HepG2 (cell line): ENCODE measurements around the gene RNMT.

ENCODE experiments used
- NFIC ChIP-seq: IDR thresholded peaks from 2 replicates; pipeline ENCODE4 v1.6.1; 2012; ENCODE audit warnings: mild to moderate bottlenecking, low read length, inconsistent platforms
- NR2F6 ChIP-seq, 2 experiments: IDR thresholded peaks; 2 replicates each; pipeline ENCODE4 v1.6.1; 2016; ENCODE audit warnings: antibody characterized with exemption in 1 of 2, mild to moderate bottlenecking in 1 of 2
- RAD51 ChIP-seq: fragments of 450-650 bp; IDR thresholded peaks from 2 replicates; pipeline ENCODE4 v1.6.1; 2016; ENCODE audit warnings: borderline replicate concordance
- STAT5B ChIP-seq: sonication (generic); formaldehyde crosslinking; IDR thresholded peaks from 2 replicates; pipeline ENCODE4 v1.4.0; 2020; ENCODE audit warnings: missing genetic modification reagents
- TCF7 ChIP-seq: sonication (generic); IDR thresholded peaks from 2 replicates; pipeline ENCODE4 v1.6.1; 2016; ENCODE audit warnings: antibody characterized with exemption, low read depth
- TF ChIP-seq, protein P1 (sequence below): sonication (generic); formaldehyde crosslinking; IDR thresholded peaks from 2 replicates; pipeline ENCODE4 v1.5.0; 2020; ENCODE audit warnings: mild to moderate bottlenecking, missing genetic modification reagents

DNA sequence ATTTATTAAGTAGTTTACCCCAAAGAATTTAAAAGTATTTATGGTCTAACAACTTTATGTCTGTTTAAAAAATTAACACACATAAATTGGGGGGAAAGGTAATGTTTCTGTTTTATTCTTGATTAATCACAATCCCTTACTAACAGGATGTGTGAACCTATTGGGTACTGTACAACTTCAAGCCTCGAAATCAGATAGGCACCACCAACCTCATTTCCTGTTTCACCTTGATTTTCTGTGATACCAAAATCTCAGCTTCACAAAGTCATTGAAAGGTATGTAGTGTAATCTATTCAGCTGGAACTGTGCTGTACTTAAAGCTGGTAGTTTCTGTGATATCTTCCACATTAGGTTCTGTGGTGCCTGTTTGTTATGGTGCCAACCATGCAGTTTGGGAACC, 4.0 kb downstream of the RNMT start:
- TF ChIP-seq STAT5B (CRISPR knock-in tag) (no peak), NR2F6 (IDR thresholded peaks at IDR 0.05) (no peak), NR2F6 (CRISPR knock-in tag; IDR thresholded peaks at IDR 0.05) (no peak), TCF7 (no peak), NFIC (no peak), RAD51 (no peak)
- TF ChIP-seq, protein P1, sequence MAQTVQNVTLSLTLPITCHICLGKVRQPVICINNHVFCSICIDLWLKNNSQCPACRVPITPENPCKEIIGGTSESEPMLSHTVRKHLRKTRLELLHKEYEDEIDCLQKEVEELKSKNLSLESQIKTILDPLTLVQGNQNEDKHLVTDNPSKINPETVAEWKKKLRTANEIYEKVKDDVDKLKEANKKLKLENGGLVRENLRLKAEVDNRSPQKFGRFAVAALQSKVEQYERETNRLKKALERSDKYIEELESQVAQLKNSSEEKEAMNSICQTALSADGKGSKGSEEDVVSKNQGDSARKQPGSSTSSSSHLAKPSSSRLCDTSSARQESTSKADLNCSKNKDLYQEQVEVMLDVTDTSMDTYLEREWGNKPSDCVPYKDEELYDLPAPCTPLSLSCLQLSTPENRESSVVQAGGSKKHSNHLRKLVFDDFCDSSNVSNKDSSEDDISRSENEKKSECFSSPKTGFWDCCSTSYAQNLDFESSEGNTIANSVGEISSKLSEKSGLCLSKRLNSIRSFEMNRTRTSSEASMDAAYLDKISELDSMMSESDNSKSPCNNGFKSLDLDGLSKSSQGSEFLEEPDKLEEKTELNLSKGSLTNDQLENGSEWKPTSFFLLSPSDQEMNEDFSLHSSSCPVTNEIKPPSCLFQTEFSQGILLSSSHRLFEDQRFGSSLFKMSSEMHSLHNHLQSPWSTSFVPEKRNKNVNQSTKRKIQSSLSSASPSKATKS (CRISPR knock-in tag), result no peak
